Epithelial cell of esophagus (primary cell): Measurements from ENCODE around the gene MIAT.
"Not testable (repeated sequence)": the region's sequence is repeated elsewhere in the genome, so short reads cannot be mapped to it uniquely, and the experiment has no call there.

ENCODE experiments used
- DNase-seq: peaks from one replicate; pipeline ENCODE4 v3.0.0; 2010; ENCODE audit warnings: low read depth
- H3K4me3 ChIP-seq: 2 replicates; pipeline ENCODE4 v1.5.1; 2011; ENCODE audit warnings: mild to moderate bottlenecking, low read length, control low read depth
- CTCF ChIP-seq: IDR thresholded peaks from 2 replicates; pipeline ENCODE4 v1.5.1; 2011; ENCODE audit warnings: low read depth, mild to moderate bottlenecking, low read length, control low read depth, inconsistent platforms; ENCODE audit not compliant: insufficient read depth; ENCODE audit errors: missing control alignments

MIAT gene

GRCh38 chr22:26691377-26691716, 34.0 kb downstream of the MIAT start:
- H3K4me3 ChIP-seq = no peak overlapping the region
- no peak for DNase-seq
- TF ChIP-seq CTCF = no peak

GRCh38 chr22:26692215-26692614, 34.8 kb downstream of the MIAT start:
- H3K4me3 ChIP-seq = no peak overlapping the region
- DNase-seq = no peak
- no peak for TF ChIP-seq CTCF

GRCh38 chr22:26697151-26697550, 39.8 kb downstream of the MIAT start:
- DNase-seq = no peak
- no peak for TF ChIP-seq CTCF
- no peak overlapping the region for H3K4me3 ChIP-seq

GRCh38 chr22:26700462-26700861, 43.1 kb downstream of the MIAT start:
- no peak for DNase-seq
- TF ChIP-seq CTCF = no peak

GRCh38 chr22:26700886-26701285, 43.5 kb downstream of the MIAT start:
- no peak overlapping the region for H3K4me3 ChIP-seq
- no peak for DNase-seq
- no peak for TF ChIP-seq CTCF

More at GRCh38 chr22:26700462-26700861, 43.1 kb downstream of the MIAT start:
- H3K4me3 ChIP-seq = no peak overlapping the region

- DNase-seq = no peak
- TF ChIP-seq CTCF = no peak
These were observed 43.9 kb downstream of the MIAT start for GRCh38 chr22:26701323-26701722.

GRCh38 chr22:26702906-26703830, 45.8 kb downstream of the MIAT start:
- DNase-seq = no peak
- TF ChIP-seq CTCF = no peak
- H3K4me3 ChIP-seq = no peak overlapping the region

More at GRCh38 chr22:26701323-26701722, 43.9 kb downstream of the MIAT start:
- H3K4me3 ChIP-seq = no peak overlapping the region

GRCh38 chr22:26705379-26705778, 48.0 kb downstream of the MIAT start:
- DNase-seq = not testable (repeated sequence)

More at GRCh38 chr22:26705379-26705778, 48.0 kb downstream of the MIAT start:
- H3K4me3 ChIP-seq = not testable (repeated sequence)
